ENCODE data around the gene CNTNAP2. TPM values are rescaled to one million over a fixed set of nuclear protein-coding genes. Genes with fewer than 3 reads are reported as not detected.
A peak's percentile ranks its signal among the peaks of the same experiment; 100 is the strongest.

CNTNAP2 gene
- total RNA-seq, 3 donors from 2014 or later (not counting 1 experiment from before 2014, with no cell fraction given): 0.18 to 1.1 TPM; not detected in 1

GRCh38 chr7:148260599-148260998, 2144.0 kb downstream of the CNTNAP2 start:
- DNase-seq (no peak), ATAC-seq (no peak)
- H3K27me3 Mint-ChIP-seq (ENCODE audit: low read depth in 2 of 2): peaks cover 9 to 21% of the 10 kb centered on the region in 2 donors
- H3K4me1 Mint-ChIP-seq: peaks cover 11% of the 10 kb centered on the region in 2 donors
- no peaks in the 10 kb centered on the region for H3K36me3 Mint-ChIP-seq
- WGBS (ENCODE audit: insufficient coverage): 89% methylated on average over 5 of the region's 5 CpGs
- Histone ChIP-seq H3K4me3 (ENCODE audit: low read length) (no peak overlapping the region), H3K9me3 (ENCODE audit: control insufficient read depth, insufficient read depth, low read length) (no peaks in the 10 kb centered on the region), H3K27ac (ENCODE audit: low read length) (no peak overlapping the region), H3K4me1 (ENCODE audit: control insufficient read depth, insufficient read depth, low read length) (peaks cover 7% of the 10 kb centered on the region), H3K27me3 (ENCODE audit: control insufficient read depth, insufficient read depth, low read length) (peaks cover 3% of the 10 kb centered on the region), H3K36me3 (ENCODE audit: control insufficient read depth, insufficient read depth, low read length) (no peaks in the 10 kb centered on the region)
- no peak overlapping the region for H3K27ac Mint-ChIP-seq
- no peak for TF ChIP-seq CTCF (IDR thresholded peaks at IDR 0.05)
- H3K4me3 Mint-ChIP-seq: no peak overlapping the region
- intact Hi-C loops (cut with micrococcal nuclease): loop anchor here (5.0 kb wide), 2 partner anchors 702 to 1013 kb away; no protein-coding TSS in a partner anchor
- H3K9me3 Mint-ChIP-seq: no peaks in the 10 kb centered on the region

GRCh38 chr7:148261523-148261922, 2144.9 kb downstream of the CNTNAP2 start:
- intact Hi-C loops (cut with micrococcal nuclease): loop anchor here (5.0 kb wide), 2 partner anchors 701 to 1014 kb away; no protein-coding TSS in a partner anchor
- Histone ChIP-seq H3K4me1 (ENCODE audit: control insufficient read depth, insufficient read depth, low read length) (peaks cover 7% of the 10 kb centered on the region), H3K27me3 (ENCODE audit: control insufficient read depth, insufficient read depth, low read length) (peaks cover 3% of the 10 kb centered on the region), H3K27ac (ENCODE audit: low read length) (no peak overlapping the region), H3K36me3 (ENCODE audit: control insufficient read depth, insufficient read depth, low read length) (no peaks in the 10 kb centered on the region), H3K9me3 (ENCODE audit: control insufficient read depth, insufficient read depth, low read length) (no peaks in the 10 kb centered on the region), H3K4me3 (ENCODE audit: low read length) (no peak overlapping the region)
- 88% methylated on average over 10 of the region's 10 CpGs for WGBS (ENCODE audit: insufficient coverage)
- H3K27ac Mint-ChIP-seq: no peak overlapping the region
- ATAC-seq (no peak), DNase-seq (no peak)
- no peak for TF ChIP-seq CTCF (IDR thresholded peaks at IDR 0.05)
- H3K4me1 Mint-ChIP-seq: peaks cover 11% of the 10 kb centered on the region in 2 donors
- H3K36me3 Mint-ChIP-seq: no peaks in the 10 kb centered on the region
- peaks cover 9 to 17% of the 10 kb centered on the region in 2 donors for H3K27me3 Mint-ChIP-seq (ENCODE audit: low read depth in 2 of 2)
- no peaks in the 10 kb centered on the region for H3K9me3 Mint-ChIP-seq
- H3K4me3 Mint-ChIP-seq: no peak overlapping the region

GRCh38 chr7:148261996-148262688, 2145.5 kb downstream of the CNTNAP2 start:
- no peak overlapping the region for H3K4me3 Mint-ChIP-seq

More at GRCh38 chr7:148261996-148262688, 2145.5 kb downstream of the CNTNAP2 start:
- no peak overlapping the region for H3K27ac Mint-ChIP-seq
- Histone ChIP-seq H3K27ac (ENCODE audit: low read length) (no peak overlapping the region), H3K36me3 (ENCODE audit: control insufficient read depth, insufficient read depth, low read length) (no peaks in the 10 kb centered on the region), H3K27me3 (ENCODE audit: control insufficient read depth, insufficient read depth, low read length) (peaks cover 3% of the 10 kb centered on the region), H3K9me3 (ENCODE audit: control insufficient read depth, insufficient read depth, low read length) (no peaks in the 10 kb centered on the region), H3K4me1 (ENCODE audit: control insufficient read depth, insufficient read depth, low read length) (peaks cover 7% of the 10 kb centered on the region), H3K4me3 (ENCODE audit: low read length) (no peak overlapping the region)
- ATAC-seq: peak in 1 of 3 donors; percentile 15
- intact Hi-C loops (cut with micrococcal nuclease): loop anchor here (5.0 kb wide), 2 partner anchors 700 to 1015 kb away; no protein-coding TSS in a partner anchor
- WGBS (ENCODE audit: insufficient coverage): 30% methylated on average over 12 of the region's 12 CpGs
- no peaks in the 10 kb centered on the region for H3K36me3 Mint-ChIP-seq
- peaks cover 9 to 17% of the 10 kb centered on the region in 2 donors for H3K27me3 Mint-ChIP-seq (ENCODE audit: low read depth in 2 of 2)
- no peak for TF ChIP-seq CTCF (IDR thresholded peaks at IDR 0.05)
- peak in 1 of 2 donors; percentile 5 for DNase-seq
- no peaks in the 10 kb centered on the region for H3K9me3 Mint-ChIP-seq
- peaks cover 11% of the 10 kb centered on the region in 2 donors for H3K4me1 Mint-ChIP-seq

Measured in natural killer cell (primary cell).